Heart left ventricle (tissue), 13 donors: ENCODE data around the gene KDM1A.

ENCODE experiments used
- POLR2A ChIP-seq, 2 donors: fragments of 450-650 bp; IDR thresholded peaks; one replicate each; pipeline ENCODE4 v1.6.1; 2017; ENCODE audit warnings: antibody characterized with exemption in 2 of 2, mild to moderate bottlenecking in 2 of 2, moderate library complexity in 2 of 2
- TF ChIP-seq, protein P1 (sequence below), 12 donors: fragments of 200-600 bp; sonication (generic) in 4 of 12; IDR thresholded peaks; one replicate each; pipeline versions ENCODE4 v1.5.0 to v1.8.0; 2018 to 2022; ENCODE audit warnings: antibody characterized with exemption in 12 of 12, mild to moderate bottlenecking in 5 of 12
- donor health status: ischemic (EF 13 %, LVEDD 7.1; RV severe dilation, severe dysfunction).
- donor health status: DM: no; HTN: yes; CAD: no.
- donor health status: DM: no; HTN: no; CAD: no.
- donor health status: ischemic (EF 25% LVEDD 6.9; RV normal size, moderate dysfunction).
- donor health status: ischemic (EF 25% LVEDD 5.7; RV mildly dilated, moderate dysfunction).
- donor health status: ischemic (EF 35%, LVEDD 5.7; RV mildly dilated, moderate dysfunction).
- donor health status: nonischemic (EF 11% LVEDD 7.7; RV severe dilation, severe dysfunction).
- donor health status: DM: yes; HTN: yes; CAD: no.
- donor health status: PGD.
- donor health status: ischemic (EF 29% LVEDD 5.4; RV normal size, mild dysfunction).
- donor health status: nonischemic (EF 23%, LVEDD 6.1; RV moderate dilation, normal function).

- TF ChIP-seq, protein P1, sequence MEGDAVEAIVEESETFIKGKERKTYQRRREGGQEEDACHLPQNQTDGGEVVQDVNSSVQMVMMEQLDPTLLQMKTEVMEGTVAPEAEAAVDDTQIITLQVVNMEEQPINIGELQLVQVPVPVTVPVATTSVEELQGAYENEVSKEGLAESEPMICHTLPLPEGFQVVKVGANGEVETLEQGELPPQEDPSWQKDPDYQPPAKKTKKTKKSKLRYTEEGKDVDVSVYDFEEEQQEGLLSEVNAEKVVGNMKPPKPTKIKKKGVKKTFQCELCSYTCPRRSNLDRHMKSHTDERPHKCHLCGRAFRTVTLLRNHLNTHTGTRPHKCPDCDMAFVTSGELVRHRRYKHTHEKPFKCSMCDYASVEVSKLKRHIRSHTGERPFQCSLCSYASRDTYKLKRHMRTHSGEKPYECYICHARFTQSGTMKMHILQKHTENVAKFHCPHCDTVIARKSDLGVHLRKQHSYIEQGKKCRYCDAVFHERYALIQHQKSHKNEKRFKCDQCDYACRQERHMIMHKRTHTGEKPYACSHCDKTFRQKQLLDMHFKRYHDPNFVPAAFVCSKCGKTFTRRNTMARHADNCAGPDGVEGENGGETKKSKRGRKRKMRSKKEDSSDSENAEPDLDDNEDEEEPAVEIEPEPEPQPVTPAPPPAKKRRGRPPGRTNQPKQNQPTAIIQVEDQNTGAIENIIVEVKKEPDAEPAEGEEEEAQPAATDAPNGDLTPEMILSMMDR (IDR thresholded peaks at IDR 0.05) = no peak
- TF ChIP-seq POLR2A (IDR thresholded peaks at IDR 0.05) = no peak
These were observed 46.5 kb upstream of the KDM1A start, which contains the start of gene LACTBL1 for GRCh38 chr1:22972760-22973159.
